Measurements from ENCODE around the gene RARG. TPM values are rescaled to one million over a fixed set of nuclear protein-coding genes. Genes with fewer than 3 reads are reported as not detected.

RARG gene
- total and polyA plus RNA-seq, 2 of the 4 experiments (the other 2 are of a cell fraction) = 7.9 to 30.9 TPM

GRCh38 chr12:53180931-53181645 is 50.9 kb downstream of the RARG start:
- H3K27ac ChIP-seq (ENCODE audit: insufficient read depth, low read length) = peak overlapping the region; percentile 87
- peak overlapping the region; percentile 45 for H4K91ac ChIP-seq (ENCODE audit: insufficient read depth, low read depth, low read length)
- H3K36me3 ChIP-seq (ENCODE audit: control insufficient read depth, insufficient read depth, low read length) = peaks cover 26% of the 10 kb centered on the region
- peak overlapping the region; percentile 78; the same call in 1 of the 2 replicates for H3K18ac ChIP-seq (ENCODE audit: low read depth, low read length)
- peak overlapping the region; percentile 64 for H2AK5ac ChIP-seq (ENCODE audit: low read depth, low read length)
- no peaks in the 10 kb centered on the region for H3K27me3 ChIP-seq (ENCODE audit: control insufficient read depth, insufficient read depth, low read length)
- H2BK120ac ChIP-seq (ENCODE audit: low read depth, low read length) = no peak overlapping the region
- WGBS, 2 experiments (ENCODE audit: extremely low coverage in 2 of 2, insufficient read length in 1 of 2) = 1% methylated on average over 31 of the region's 57 CpGs; no CpG with 5 or more reads in 1 of the 2 experiments
- H4K8ac ChIP-seq (ENCODE audit: low read depth in 2 of 2, low read length in 2 of 2) = peak overlapping the region; percentile 7 to 53
- peaks cover 17% of the 10 kb centered on the region for H3K4me1 ChIP-seq (ENCODE audit: control insufficient read depth, insufficient read depth, low read length)
- H2AK9ac ChIP-seq (replicated peaks; ENCODE audit: low read depth, low read length, poor library complexity) = peak overlapping the region; percentile 75
- peak overlapping the region; percentile 28 for H4K5ac ChIP-seq (ENCODE audit: low read depth, low read length)
- no peak overlapping the region for H2BK20ac ChIP-seq (ENCODE audit: low read depth, low read length)
- H3K14ac ChIP-seq (replicated peaks; ENCODE audit: low read depth, low read length) = peak overlapping the region; percentile 82
- no peak for TF ChIP-seq MAZ (IDR thresholded peaks at IDR 0.05; ENCODE audit: borderline replicate concordance, low read depth, low read length)
- no peak for TF ChIP-seq RAD21 (IDR thresholded peaks at IDR 0.05; ENCODE audit: low read length)
- TF ChIP-seq USF2 (IDR thresholded peaks at IDR 0.05; ENCODE audit: low read depth, low read length) = no peak
- TF ChIP-seq RFX5 (IDR thresholded peaks at IDR 0.05; ENCODE audit: low read depth, low read length) = no peak
- TF ChIP-seq SMC3 (IDR thresholded peaks at IDR 0.05; ENCODE audit: low read depth, low read length) = no peak
- TF ChIP-seq CTCF (conservative IDR thresholded peaks at IDR 0.05; ENCODE audit: low read depth, low read length) = 0 out of 2 replicates have a peak, but pooled peaks have one; percentile 1
- no peak; the same call in 1 of the 2 replicates for TF ChIP-seq POLR2A (IDR thresholded peaks at IDR 0.05; ENCODE audit: low read depth, low read length)
- TF ChIP-seq CHD1 (IDR thresholded peaks at IDR 0.05; ENCODE audit: low read depth, low read length) = no peak
- TF ChIP-seq MXI1 (IDR thresholded peaks at IDR 0.05; ENCODE audit: borderline replicate concordance, low read depth, low read length) = peak; percentile 68; the same call in 1 of the 2 replicates
- TF ChIP-seq MAFK (IDR thresholded peaks at IDR 0.05; ENCODE audit: low read depth, low read length) = no peak
- no peak for TF ChIP-seq CEBPB (IDR thresholded peaks at IDR 0.05; ENCODE audit: low read depth, low read length)
- TF ChIP-seq BHLHE40 (IDR thresholded peaks at IDR 0.05; ENCODE audit: low read depth, low read length) = no peak
- in situ Hi-C loops (cut with MboI; ENCODE audit: low sequenced_read_pairs) (no loop called here), intact Hi-C loops (cut with micrococcal nuclease) (loop anchor here (2.0 kb wide), 2 partner anchors 82 to 102 kb away; partner anchors contain the start of gene SPRYD3), dilution Hi-C loops (cut with HindIII; ENCODE audit: low sequenced_read_pairs, unreplicated experiment) (no loop called here)
- peak overlapping the region; percentile 60 for H3K56ac ChIP-seq (ENCODE audit: extremely low read depth, insufficient read depth, low read length)
- H4K20me1 ChIP-seq (ENCODE audit: insufficient read depth, low read length) = peaks cover 21% of the 10 kb centered on the region; the same call in 1 of the 2 replicates
- peak overlapping the region; percentile 76 for H3K9ac ChIP-seq (ENCODE audit: low read depth, low read length)
- peak overlapping the region; percentile 99 for H2AFZ ChIP-seq (replicated peaks; ENCODE audit: low read length, poor library complexity)
- DNase-seq (peak; percentile 71), ATAC-seq (ENCODE audit: low read depth) (peak; percentile 69)
- no TSS peak for BruUV-seq (replicated peaks)
- ChIA-PET CTCF (interaction anchor here (0.6 to 2.3 kb wide), 3 partner anchors 16 to 1188 kb away, joined by 3 to 10 read pairs (median 3); partner anchors contain the start of gene AAAS), POLR2A (ENCODE audit: unreplicated experiment) (interaction anchor here (0.7 to 1.3 kb wide), 4 partner anchors 21 to 1878 kb away, joined by 3 to 4 read pairs (median 3); partner anchors contain the start of gene SPRYD3)
- H3K9me3 ChIP-seq (ENCODE audit: control insufficient read depth, insufficient read depth, low read length) = no peaks in the 10 kb centered on the region
- H3K79me1 ChIP-seq (ENCODE audit: low read depth in 1 of 2, low read length in 2 of 2) = peaks cover 34 to 63% of the 10 kb centered on the region in 2 experiments
- peak overlapping the region; percentile 81 for H3K4ac ChIP-seq (ENCODE audit: low read depth, low read length)
- H2BK15ac ChIP-seq (ENCODE audit: low read depth, low read length) = no peak overlapping the region
- H3K4me3 ChIP-seq (ENCODE audit: insufficient read depth, low read depth, low read length) = peak overlapping the region; percentile 75
- peak overlapping the region; percentile 86 for H3K23ac ChIP-seq (ENCODE audit: low read depth, low read length)
- peak overlapping the region; percentile 94 for H3K4me2 ChIP-seq (ENCODE audit: low read depth, low read length)
- peaks cover 12% of the 10 kb centered on the region for H3K9me1 ChIP-seq (ENCODE audit: insufficient read depth, low read length)
- peak overlapping the region; percentile 93 for H2BK5ac ChIP-seq (ENCODE audit: low read depth, low read length, poor library complexity, severe bottlenecking)
